Epithelial cell of esophagus (primary cell): ENCODE measurements around the gene NBAS.

Experiments used
- DNase-seq: peaks from one replicate; pipeline ENCODE4 v3.0.0; 2010; ENCODE audit warnings: low read depth
- H3K4me3 ChIP-seq: 2 replicates; pipeline ENCODE4 v1.5.1; 2011; ENCODE audit warnings: mild to moderate bottlenecking, low read length, control low read depth
- CTCF ChIP-seq: IDR thresholded peaks from 2 replicates; pipeline ENCODE4 v1.5.1; 2011; ENCODE audit warnings: low read depth, mild to moderate bottlenecking, low read length, control low read depth, inconsistent platforms; ENCODE audit not compliant: insufficient read depth; ENCODE audit errors: missing control alignments

Gene NBAS

GRCh38 chr2:15126373-15126772 lies 434.8 kb downstream of the NBAS start:
- no peak for TF ChIP-seq CTCF
- no peak for DNase-seq
- no peak overlapping the region for H3K4me3 ChIP-seq

- H3K4me3 ChIP-seq, result no peak overlapping the region
- peak; percentile 52 for DNase-seq
- TF ChIP-seq CTCF, result no peak
Observed at GRCh38 chr2:15122915-15123314, 438.2 kb downstream of the NBAS start.

GRCh38 chr2:15120631-15121030 lies 440.5 kb downstream of the NBAS start:
- H3K4me3 ChIP-seq, result no peak overlapping the region
- DNase-seq, result no peak
- no peak for TF ChIP-seq CTCF

GRCh38 chr2:15119722-15120175 lies 441.4 kb downstream of the NBAS start:
- TF ChIP-seq CTCF, result no peak
- no peak for DNase-seq

GRCh38 chr2:15117409-15118050 lies 443.6 kb downstream of the NBAS start:
- H3K4me3 ChIP-seq, result no peak overlapping the region
- no peak for TF ChIP-seq CTCF
- no peak for DNase-seq

More at GRCh38 chr2:15119722-15120175, 441.4 kb downstream of the NBAS start:
- H3K4me3 ChIP-seq, result no peak overlapping the region
